Right cardiac atrium (tissue), 5 donors: ENCODE results near the gene DNAJC9. TPM values are rescaled to one million over a fixed set of nuclear protein-coding genes. Genes with fewer than 3 reads are reported as not detected.

Source experiments
- ATAC-seq, 2 donors: fragments of 200-7000 bp; cut with Tn5 transposase; one replicate each; pipeline versions ENCODE4 v1.8.0 to v1.9.1; 2020; ENCODE audit warnings: moderate library complexity in 2 of 2, mild to moderate bottlenecking in 1 of 2
- DNase-seq, 3 donors: peaks; one replicate each; pipeline ENCODE4 v3.0.0-alpha.2; 2020
- H3K27ac ChIP-seq: one replicate; pipeline ENCODE4 v1.5.1; 2013; ENCODE audit warnings: mild to moderate bottlenecking, low read length, control low read depth, moderate library complexity
- H3K27me3 ChIP-seq: one replicate; pipeline ENCODE4 v1.6.1; 2013; ENCODE audit not compliant: control insufficient read depth, insufficient read depth
- H3K4me1 ChIP-seq: one replicate; pipeline ENCODE4 v1.6.1; 2013; ENCODE audit warnings: low read length; ENCODE audit not compliant: control insufficient read depth, insufficient read depth
- H3K4me3 ChIP-seq: one replicate; pipeline ENCODE4 v1.5.1; 2013; ENCODE audit warnings: low read length, control low read depth
- H3K9me3 ChIP-seq: one replicate; pipeline ENCODE4 v1.6.1; 2013; ENCODE audit warnings: low read length; ENCODE audit not compliant: control insufficient read depth
- WGBS: extraction: QIAGEN DNeasy Blood & Tissue Kit; methylation state at CpG from one replicate; pipeline ENCODE4 v1.1.7; 2013; 5-methylcytosine and 5-hydroxymethylcytosine counted together
- intact Hi-C, 4 donors: fragments of 100-400 bp; cut with DNase I; formaldehyde crosslinking; loops; one replicate each; pipeline versions ENCODE4 v1.11.0 to v1.14.0; 2022 to 2023
- polyA plus RNA-seq: library from polyadenylated mRNA; stranded (reverse); fragments of 200-250 nt; gene quantifications from one replicate; pipeline ENCODE4 v1.2.3, GENCODE V29; 2013
- total RNA-seq, 4 donors: library from RNA; stranded (reverse); fragmentation: NEBNext Ultra II Directional; extraction: Animal tissue kit (Norgen Biotek cat#: 25700); gene quantifications; one replicate each; pipeline ENCODE4 v1.2.1, GENCODE V29; 2021
- donor health status: healthy with polysubstance abuse.
- donor health status: DM: no; HTN: yes; CAD: no.
- donor health status: DM: no; HTN: no; CAD: no.
- donor health status: DM: no; HTN: yes; CAD: no; lungs with severe emphysema.
- donor health status: DM: yes; HTN: yes; CAD: no.

The DNAJC9 gene
- total and polyA plus RNA-seq, 5 donors = 6.5 to 10.6 (median 9.8) TPM

- Histone ChIP-seq H3K27ac (no peak overlapping the region), H3K9me3 (no peaks in the 10 kb centered on the region), H3K4me3 (no peak overlapping the region), H3K27me3 (no peaks in the 10 kb centered on the region), H3K4me1 (no peaks in the 10 kb centered on the region)
- 92% methylated on average over 5 of the region's 5 CpGs for WGBS
- no peak for ATAC-seq
- intact Hi-C loops = no loop called here
- no peak for DNase-seq
Observed at GRCh38 chr10:73238990-73239566, 8.0 kb downstream of the DNAJC9 start.

- Histone ChIP-seq H3K9me3 (no peaks in the 10 kb centered on the region), H3K4me3 (no peak overlapping the region), H3K27ac (no peak overlapping the region), H3K27me3 (no peaks in the 10 kb centered on the region), H3K4me1 (no peaks in the 10 kb centered on the region)
- no peak for ATAC-seq
- intact Hi-C loops = no loop called here
- 74% methylated on average over 7 of the region's 7 CpGs for WGBS
- no peak for DNase-seq
Observed at GRCh38 chr10:73234695-73235094, 12.4 kb downstream of the DNAJC9 start.

- no peaks in the 10 kb centered on the region for H3K9me3 ChIP-seq
- H3K27me3 ChIP-seq = no peaks in the 10 kb centered on the region
- ATAC-seq (no peak), DNase-seq (no peak)
- no peak overlapping the region for H3K4me3 ChIP-seq
- no peaks in the 10 kb centered on the region for H3K4me1 ChIP-seq
- WGBS = 57% methylated on average over 2 of the region's 2 CpGs
- intact Hi-C loops = no loop called here
- H3K27ac ChIP-seq = no peak overlapping the region
Observed at GRCh38 chr10:73233883-73234282, 13.2 kb downstream of the DNAJC9 start.

GRCh38 chr10:73232887-73233286 lies 14.2 kb downstream of the DNAJC9 start:
- intact Hi-C loops = no loop called here
- no peak for DNase-seq
- no peaks in the 10 kb centered on the region for H3K4me1 ChIP-seq
- 91% methylated on average over 8 of the region's 8 CpGs for WGBS
- no peaks in the 10 kb centered on the region for H3K9me3 ChIP-seq
- H3K4me3 ChIP-seq = no peak overlapping the region
- no peaks in the 10 kb centered on the region for H3K27me3 ChIP-seq
- ATAC-seq = no peak
- no peak overlapping the region for H3K27ac ChIP-seq

- Histone ChIP-seq H3K4me3 (no peak overlapping the region), H3K9me3 (no peaks in the 10 kb centered on the region), H3K4me1 (no peaks in the 10 kb centered on the region), H3K27ac (no peak overlapping the region), H3K27me3 (no peaks in the 10 kb centered on the region)
- DNase-seq = no peak
- 77% methylated on average over 6 of the region's 6 CpGs for WGBS
- intact Hi-C loops = no loop called here
- no peak for ATAC-seq
Observed at GRCh38 chr10:73229567-73229966, 17.5 kb downstream of the DNAJC9 start.

GRCh38 chr10:73228247-73228646 lies 18.8 kb downstream of the DNAJC9 start:
- no peaks in the 10 kb centered on the region for H3K4me1 ChIP-seq
- 85% methylated on average over 3 of the region's 3 CpGs for WGBS
- intact Hi-C loops = no loop called here
- ATAC-seq = no peak
- H3K9me3 ChIP-seq = no peaks in the 10 kb centered on the region
- no peaks in the 10 kb centered on the region for H3K27me3 ChIP-seq
- no peak overlapping the region for H3K27ac ChIP-seq
- DNase-seq = no peak
- H3K4me3 ChIP-seq = no peak overlapping the region

- Histone ChIP-seq H3K27me3 (no peaks in the 10 kb centered on the region), H3K4me1 (no peaks in the 10 kb centered on the region), H3K27ac (no peak overlapping the region), H3K4me3 (no peak overlapping the region), H3K9me3 (no peaks in the 10 kb centered on the region)
- no peak for ATAC-seq
- intact Hi-C loops = no loop called here
- no peak for DNase-seq
Observed at GRCh38 chr10:73226663-73227062, 20.4 kb downstream of the DNAJC9 start.

- intact Hi-C loops = no loop called here
- DNase-seq (no peak), ATAC-seq (no peak)
- no peaks in the 10 kb centered on the region for H3K27me3 ChIP-seq
- H3K9me3 ChIP-seq = no peaks in the 10 kb centered on the region
- H3K4me1 ChIP-seq = no peaks in the 10 kb centered on the region
- no peak overlapping the region for H3K27ac ChIP-seq
- no peak overlapping the region for H3K4me3 ChIP-seq
Observed at GRCh38 chr10:73225518-73225917, 21.5 kb downstream of the DNAJC9 start.

GRCh38 chr10:73220989-73221388 lies 26.1 kb downstream of the DNAJC9 start:
- Histone ChIP-seq H3K9me3 (no peaks in the 10 kb centered on the region), H3K4me3 (no peak overlapping the region), H3K27me3 (no peaks in the 10 kb centered on the region), H3K4me1 (no peaks in the 10 kb centered on the region), H3K27ac (no peak overlapping the region)
- WGBS = 97% methylated on average over 1 of the region's 1 CpG
- ATAC-seq = no peak
- no peak for DNase-seq
- intact Hi-C loops = no loop called here

GRCh38 chr10:73219384-73219783 lies 27.7 kb downstream of the DNAJC9 start:
- intact Hi-C loops = no loop called here
- no peak overlapping the region for H3K27ac ChIP-seq
- no peaks in the 10 kb centered on the region for H3K4me1 ChIP-seq
- no peaks in the 10 kb centered on the region for H3K9me3 ChIP-seq
- no peak for DNase-seq
- no peak overlapping the region for H3K4me3 ChIP-seq
- ATAC-seq = no peak
- H3K27me3 ChIP-seq = no peaks in the 10 kb centered on the region

- intact Hi-C loops = no loop called here
- 91% methylated on average over 2 of the region's 2 CpGs for WGBS
- H3K27me3 ChIP-seq = no peaks in the 10 kb centered on the region
- no peak overlapping the region for H3K4me3 ChIP-seq
- no peaks in the 10 kb centered on the region for H3K9me3 ChIP-seq
- ATAC-seq (no peak), DNase-seq (no peak)
- H3K4me1 ChIP-seq = no peaks in the 10 kb centered on the region
- no peak overlapping the region for H3K27ac ChIP-seq
Observed at GRCh38 chr10:73218431-73219191, 28.4 kb downstream of the DNAJC9 start.

- intact Hi-C loops = no loop called here
- DNase-seq = no peak
- H3K4me3 ChIP-seq = no peak overlapping the region
- no peaks in the 10 kb centered on the region for H3K9me3 ChIP-seq
- WGBS = 94% methylated on average over 2 of the region's 2 CpGs
- no peaks in the 10 kb centered on the region for H3K27me3 ChIP-seq
- ATAC-seq = no peak
- H3K4me1 ChIP-seq = no peaks in the 10 kb centered on the region
- H3K27ac ChIP-seq = no peak overlapping the region
Observed at GRCh38 chr10:73217628-73218027, 29.4 kb downstream of the DNAJC9 start.
